Midbrain (tissue), 1 donor: ENCODE results near the gene PTTG1IP2.

Experiments
- DNase-seq: peaks from one replicate; lab custom pipeline; 2025; lab: John Stamatoyannopoulos, UW

The PTTG1IP2 gene

GRCh38 chr7:90483251-90483650 is 13.8 kb downstream of the PTTG1IP2 start:
- no peak for DNase-seq

- no peak for DNase-seq
These were observed 15.3 kb downstream of the PTTG1IP2 start for GRCh38 chr7:90484706-90485105.

DNA sequence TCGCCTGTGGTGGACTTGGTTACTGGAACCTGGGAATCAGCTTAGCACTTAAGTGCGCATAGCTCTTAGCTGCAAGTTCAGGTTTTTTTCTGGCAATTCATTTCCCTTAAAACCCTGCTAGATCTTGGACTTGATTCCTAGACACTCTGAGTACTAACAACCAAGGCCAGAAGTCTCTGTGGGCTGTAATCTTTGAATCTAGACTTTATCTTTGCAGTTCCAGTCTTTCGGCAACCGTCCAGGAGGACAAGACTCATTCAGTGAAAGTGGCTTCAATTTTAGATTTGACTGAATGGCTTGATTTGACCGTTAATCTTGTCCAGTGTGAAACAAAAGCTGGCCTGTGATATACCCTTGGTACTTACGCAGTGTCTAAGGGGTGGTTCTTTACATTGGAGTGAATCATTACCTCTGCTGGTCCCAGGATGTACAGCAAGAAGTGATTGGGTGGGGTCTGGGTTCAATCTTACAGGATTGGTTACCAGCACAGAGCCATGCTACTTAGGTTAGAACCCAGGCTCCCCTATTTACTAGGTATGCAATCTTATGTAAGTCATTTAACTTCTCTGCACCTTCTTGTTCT is 16.4 kb downstream of the PTTG1IP2 start:
- no peak for DNase-seq

GRCh38 chr7:90487808-90488207 is 18.4 kb downstream of the PTTG1IP2 start:
- no peak for DNase-seq

- no peak for DNase-seq
These were observed 18.8 kb downstream of the PTTG1IP2 start for GRCh38 chr7:90488220-90488619.

GRCh38 chr7:90492250-90492649 is 22.8 kb downstream of the PTTG1IP2 start:
- no peak for DNase-seq

GRCh38 chr7:90495241-90495640 is 25.8 kb downstream of the PTTG1IP2 start:
- no peak for DNase-seq

DNA sequence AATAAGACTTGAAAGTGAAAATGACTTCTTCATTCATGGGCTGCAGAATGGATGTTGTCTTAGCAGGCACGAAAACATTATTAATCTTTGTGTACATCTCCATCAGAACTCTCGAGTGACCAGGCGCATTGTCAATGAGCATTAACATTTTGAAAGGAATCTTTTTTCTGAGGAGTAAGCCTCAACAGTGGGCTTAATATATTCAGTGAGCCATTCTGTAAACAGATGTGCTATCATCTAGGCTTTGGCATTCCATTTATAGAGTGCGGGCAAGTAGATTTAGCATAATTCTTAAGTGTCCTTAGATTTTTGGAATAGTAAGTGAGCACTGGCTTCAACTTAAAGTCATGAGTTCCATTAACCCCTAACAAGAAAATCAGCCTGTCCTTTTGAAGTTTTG is 33.1 kb downstream of the PTTG1IP2 start:
- DNase-seq: no peak

DNA sequence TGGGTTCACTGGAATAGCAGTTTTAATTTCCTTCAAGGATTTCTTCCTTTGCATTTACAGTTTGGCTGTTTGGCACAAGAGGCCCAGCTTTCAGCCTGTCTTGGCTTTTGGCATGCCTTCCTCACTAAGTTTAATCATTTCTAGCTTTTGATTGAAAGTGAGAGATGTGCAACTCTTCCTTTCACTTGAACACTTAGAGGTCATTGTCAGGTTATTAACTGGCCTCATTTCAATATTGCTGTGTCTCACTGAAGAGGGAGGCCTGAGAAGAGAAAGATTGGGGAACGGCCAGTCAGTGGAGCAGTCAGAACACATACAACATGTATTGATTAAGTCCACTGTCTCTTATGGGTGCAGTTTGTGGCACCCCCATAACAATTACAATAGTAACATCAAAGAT is 33.9 kb downstream of the PTTG1IP2 start:
- DNase-seq: no peak

GRCh38 chr7:90507692-90508091 is 38.3 kb downstream of the PTTG1IP2 start:
- no peak for DNase-seq

- DNase-seq: no peak
These were observed 42.3 kb downstream of the PTTG1IP2 start for GRCh38 chr7:90511776-90512175.

DNA sequence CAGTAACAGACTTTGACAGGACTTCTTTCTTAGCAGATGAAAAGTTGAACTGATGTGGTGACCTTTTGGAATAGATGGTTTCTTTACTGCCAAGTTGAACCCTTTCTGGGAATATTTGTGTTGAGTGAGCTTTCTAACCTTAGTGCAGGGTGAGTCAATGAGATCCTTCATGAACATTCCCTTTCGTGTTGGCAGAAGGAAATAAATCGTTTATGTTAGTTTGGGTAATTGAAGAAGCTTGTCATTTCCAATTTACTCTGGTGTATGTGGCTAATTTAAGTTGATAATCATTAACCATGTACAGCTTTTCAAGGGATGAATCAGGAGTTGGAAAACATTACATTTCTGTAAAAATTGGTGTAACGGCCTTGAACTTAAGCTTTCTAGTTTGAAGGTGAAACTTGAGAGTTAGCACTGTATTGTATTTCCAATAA is 43.4 kb downstream of the PTTG1IP2 start:
- DNase-seq: no peak

DNA sequence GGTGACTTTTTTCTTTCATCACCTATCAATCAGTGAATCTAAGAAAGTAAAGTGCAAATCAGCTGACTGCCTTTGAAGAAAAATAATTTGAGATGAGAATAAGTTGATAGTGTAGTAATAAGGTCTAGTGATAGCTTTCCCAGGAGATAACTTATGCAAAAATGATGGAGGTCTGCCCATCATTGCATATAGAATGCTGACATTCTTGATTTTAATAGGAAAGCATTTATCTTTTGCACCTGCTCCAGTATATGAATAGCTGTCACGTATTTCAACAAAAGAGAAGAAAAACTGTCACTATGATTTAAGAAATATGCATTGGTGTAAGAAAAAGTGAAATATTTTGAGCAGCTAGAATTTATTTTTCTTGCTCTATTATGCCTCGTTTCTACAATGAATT is 46.8 kb downstream of the PTTG1IP2 start:
- DNase-seq: no peak

- no peak for DNase-seq
These were observed 49.2 kb downstream of the PTTG1IP2 start for GRCh38 chr7:90518630-90519029.

GRCh38 chr7:90520484-90520883 is 51.0 kb downstream of the PTTG1IP2 start:
- DNase-seq: no peak

DNA sequence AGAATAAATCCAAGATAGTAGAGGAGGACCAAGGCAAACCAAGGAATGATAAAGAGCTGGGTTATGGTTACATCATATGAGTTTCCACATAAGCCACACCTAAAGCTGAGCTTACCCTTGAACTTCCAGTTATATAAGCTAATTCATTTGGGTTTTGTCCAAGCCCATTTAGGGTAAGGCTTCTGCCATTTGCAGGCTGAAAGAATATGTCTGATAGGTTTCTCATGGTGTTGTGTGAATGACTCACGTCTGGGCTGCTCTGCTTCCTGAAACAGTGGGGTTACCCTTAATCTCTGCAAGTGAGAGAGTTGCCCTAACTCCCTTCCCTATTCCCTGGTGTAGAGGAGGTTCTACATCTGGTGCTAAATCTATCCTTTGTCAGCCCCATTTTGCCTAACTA is 60.8 kb downstream of the PTTG1IP2 start:
- DNase-seq: no peak

DNA sequence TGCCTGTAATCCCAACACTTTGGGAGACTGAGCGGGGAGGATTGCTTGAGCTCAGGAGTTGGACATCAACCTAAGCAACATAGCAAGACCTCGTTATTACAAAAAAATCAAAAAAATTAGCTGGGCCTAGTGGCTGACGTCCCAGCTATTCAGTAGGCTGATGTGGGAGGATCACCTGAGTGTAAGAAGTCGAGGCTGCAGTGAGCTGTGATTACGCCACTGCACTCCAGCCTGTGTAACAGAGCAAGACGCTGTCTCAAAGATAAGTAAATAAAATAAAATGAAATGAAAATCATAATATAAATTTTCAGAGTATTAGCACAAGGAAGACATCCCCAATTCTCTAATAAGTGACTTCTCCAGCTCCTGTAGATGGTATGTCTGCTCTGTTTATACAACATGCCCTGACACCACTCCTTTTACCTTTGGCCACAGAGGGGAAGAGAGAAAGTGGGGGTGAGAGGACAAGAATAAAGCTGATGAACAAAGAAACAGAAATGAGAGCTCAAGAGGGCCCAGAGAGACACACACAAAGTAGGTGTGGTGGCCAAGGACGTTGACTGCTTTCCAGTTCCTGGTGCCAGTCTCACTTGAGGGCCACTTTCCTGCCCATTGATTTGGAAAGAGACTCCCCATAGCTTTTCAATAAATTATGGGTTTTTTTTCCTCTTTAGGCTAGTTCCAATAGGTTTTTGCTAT is 62.9 kb downstream of the PTTG1IP2 start:
- DNase-seq: no peak

GRCh38 chr7:90536449-90536848 is 67.0 kb downstream of the PTTG1IP2 start:
- no peak for DNase-seq

DNA sequence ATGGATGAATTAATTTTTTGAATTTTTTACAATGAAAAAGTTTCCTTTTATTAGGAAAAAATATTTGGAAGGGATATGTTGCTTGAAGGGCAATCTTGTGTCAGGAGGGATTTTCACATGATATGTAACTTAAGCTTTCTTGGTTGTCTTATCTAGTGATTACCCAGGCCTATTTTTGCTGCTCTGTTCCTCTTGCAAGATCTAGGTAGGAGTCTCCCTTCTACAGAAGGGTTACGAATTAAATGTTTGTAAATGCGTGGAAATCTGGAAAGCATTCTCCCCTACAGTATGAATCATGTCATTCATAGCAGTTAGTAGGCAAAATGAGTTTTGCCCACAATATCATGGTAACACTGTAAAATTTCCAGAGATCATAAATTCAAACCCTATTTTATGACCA is 69.0 kb downstream of the PTTG1IP2 start:
- no peak for DNase-seq

DNA sequence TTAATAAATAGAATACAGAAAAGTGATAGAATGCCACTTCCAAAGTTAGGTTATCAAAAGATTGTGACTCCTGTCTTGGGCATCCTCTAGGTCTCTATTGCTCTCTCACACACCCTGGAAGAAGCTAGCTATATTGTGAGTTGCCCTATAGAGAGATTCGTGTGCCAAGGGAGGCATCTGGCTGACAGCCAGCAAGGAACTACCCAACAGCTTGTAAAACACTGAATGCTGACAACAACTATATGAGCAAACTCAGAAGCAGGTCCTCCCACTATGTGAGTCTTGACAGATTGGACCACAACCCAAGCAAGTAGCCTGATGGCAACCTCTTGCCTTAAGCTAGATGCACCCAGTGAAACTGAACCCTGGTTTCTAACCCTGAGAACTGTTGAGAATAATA is 71.0 kb downstream of the PTTG1IP2 start:
- no peak for DNase-seq

DNA sequence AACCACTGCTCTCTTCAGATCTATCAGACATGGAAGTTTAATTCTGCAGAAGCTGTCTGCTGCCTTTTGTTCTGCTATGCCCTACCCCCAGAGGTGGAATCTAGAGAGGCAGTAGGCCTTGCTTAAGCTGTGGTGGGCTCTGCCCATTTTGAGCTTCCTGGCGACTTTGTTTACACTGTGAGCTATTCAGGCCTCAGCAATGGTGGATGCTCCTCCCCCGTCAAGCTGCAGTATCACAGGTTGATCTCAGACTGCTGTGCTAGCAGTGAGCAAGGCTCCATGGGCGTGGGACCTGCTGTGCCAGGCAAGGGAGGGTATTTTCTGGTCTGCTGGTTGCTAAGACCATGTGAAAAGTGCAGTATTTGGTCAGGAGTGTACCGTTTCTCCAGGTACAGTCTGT is 81.6 kb downstream of the PTTG1IP2 start:
- DNase-seq: no peak

DNA sequence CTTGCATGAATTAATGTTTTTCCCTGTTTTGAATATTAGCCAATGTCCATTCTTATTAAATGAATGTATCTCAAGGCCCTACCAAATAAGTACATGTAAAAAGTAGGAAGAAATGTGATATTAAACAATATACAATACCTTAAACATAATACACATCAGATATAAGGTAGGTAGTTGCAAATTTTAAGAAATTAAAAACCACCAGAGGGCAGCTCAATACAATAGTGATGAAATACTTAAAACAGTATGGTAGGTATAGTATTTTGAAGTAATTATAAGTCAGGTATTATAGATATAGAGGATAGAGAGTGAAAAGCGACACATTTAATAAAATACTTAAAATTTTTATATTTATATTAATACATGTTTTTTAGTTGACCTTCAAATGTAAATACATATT is 83.1 kb downstream of the PTTG1IP2 start:
- no peak for DNase-seq

GRCh38 chr7:90560730-90561129 is 91.3 kb downstream of the PTTG1IP2 start:
- DNase-seq: no peak
